ENCODE results near the gene CAMK2B. TPM values are rescaled to one million over a fixed set of nuclear protein-coding genes. Genes with fewer than 3 reads are reported as not detected.

Gene CAMK2B
- total and polyA plus RNA-seq, 2 of the 13 experiments (the other 11 are each of a cell fraction or from before 2014, with no cell fraction given) = 0.27 to 0.48 TPM

GRCh38 chr7:44251881-44252280 is 73.5 kb downstream of the CAMK2B start:
- no peaks in the 10 kb centered on the region for H3K79me2 ChIP-seq (ENCODE audit: insufficient read depth, low read length)
- intact Hi-C loops (cut with micrococcal nuclease; ENCODE audit: unreplicated experiment) (no loop called here), in situ Hi-C loops (cut with HindIII; ENCODE audit: extremely low pct_ligation_motif_present, low pct_unique_long_range_greater_than_20kb) (no loop called here)
- CTCF ChIA-PET (ENCODE audit: low intra/inter-chr PET ratio, low total read pairs) = no interaction called here
- no peaks in the 10 kb centered on the region for H3K9me3 ChIP-seq (ENCODE audit: low read length)
- no peak overlapping the region for H3K4me3 ChIP-seq (replicated peaks in 1 of 3; ENCODE audit: insufficient read depth in 1 of 3, low read depth in 2 of 3, low read length in 3 of 3)
- H2AFZ ChIP-seq (ENCODE audit: low read length) = no peak overlapping the region
- no TSS peak for BruUV-seq (replicated peaks)
- H4K20me1 ChIP-seq (ENCODE audit: insufficient read depth, low read length) = no peaks in the 10 kb centered on the region
- no peaks in the 10 kb centered on the region for H3K4me1 ChIP-seq (ENCODE audit: insufficient read depth, low read length)
- no peak overlapping the region for H3K27ac ChIP-seq (ENCODE audit: extremely low read length, insufficient read depth, low read length)
- H3K4me2 ChIP-seq (ENCODE audit: low read depth, low read length) = no peak overlapping the region
- DNase-seq (ENCODE audit: low spot score) (no peak), FAIRE-seq (no peak), ATAC-seq (no peak)
- 23% methylated on average over 5 of the region's 12 CpGs for WGBS (ENCODE audit: low lambda C conversion rate)
- no peaks in the 10 kb centered on the region for H3K36me3 ChIP-seq (replicated peaks in 1 of 2; ENCODE audit: control insufficient read depth in 1 of 2, insufficient read depth in 2 of 2, low read length in 2 of 2)
- H3K9ac ChIP-seq (ENCODE audit: insufficient read depth, low read depth, low read length) = no peak overlapping the region
- POLR2A ChIA-PET = no interaction called here
- peaks cover 7 to 25% of the 10 kb centered on the region in 2 experiments; a peak in 3 of 5 replicates for H3K27me3 ChIP-seq (ENCODE audit: control insufficient read depth in 1 of 2, insufficient read depth in 2 of 2, low read length in 2 of 2)
- TF ChIP-seq ZNF414 (CRISPR knock-in tag; IDR thresholded peaks at IDR 0.05) = no peak
- TF ChIP-seq RELA (CRISPR knock-in tag; IDR thresholded peaks at IDR 0.05) = no peak
- TF ChIP-seq GABPB1 (CRISPR knock-in tag; IDR thresholded peaks at IDR 0.05) = no peak
- TF ChIP-seq KMT2B (CRISPR knock-in tag; IDR thresholded peaks at IDR 0.05) = no peak
- TF ChIP-seq NFAT5 (CRISPR knock-in tag; IDR thresholded peaks at IDR 0.05) = no peak
- no peak for TF ChIP-seq KDM5B (CRISPR knock-in tag; IDR thresholded peaks at IDR 0.05; ENCODE audit: borderline replicate concordance)
- TF ChIP-seq JARID2 (CRISPR knock-in tag; IDR thresholded peaks at IDR 0.05; ENCODE audit: insufficient replicate concordance) = no peak
- TF ChIP-seq ZNF326 (CRISPR knock-in tag; IDR thresholded peaks at IDR 0.05; ENCODE audit: borderline replicate concordance) = no peak
- TF ChIP-seq ZNF296 (CRISPR knock-in tag; conservative IDR thresholded peaks at IDR 0.05) = no peak
- no peak for TF ChIP-seq PLSCR1 (CRISPR knock-in tag; IDR thresholded peaks at IDR 0.05; ENCODE audit: borderline replicate concordance)
- no peak for TF ChIP-seq ZNF281 (CRISPR knock-in tag; IDR thresholded peaks at IDR 0.05; ENCODE audit: borderline replicate concordance)
- no peak for TF ChIP-seq ZNF343 (CRISPR knock-in tag; IDR thresholded peaks at IDR 0.05)
- TF ChIP-seq DRAP1 (CRISPR knock-in tag; IDR thresholded peaks at IDR 0.05) = no peak
- no peak for TF ChIP-seq MEIS2 (CRISPR knock-in tag; IDR thresholded peaks at IDR 0.05)
